HepG2 (cell line): ENCODE measurements around the gene AGRP. TPM values are rescaled to one million over a fixed set of nuclear protein-coding genes. Genes with fewer than 3 reads are reported as not detected.

ENCODE experiments used
- ATAC-seq: fragments of 200-7000 bp; cut with Tn5 transposase; 3 replicates; pipeline ENCODE4 v1.9.1; 2020; ENCODE audit warnings: mild to moderate bottlenecking, moderate library complexity
- BruUV-seq: library from RNA; stranded (reverse); fragments of 400-500 nt; replicated peaks from 2 replicates; lab custom pipeline; 2021; lab: Mats Ljungman, UMichigan
- CTCF ChIA-PET: fragments of 300-600 bp; formaldehyde crosslinking; extraction: SDS; loops from one replicate; lab custom pipeline; 2021; ENCODE audit warnings: low total read pairs, inconsistent platforms, low intra/inter-chr PET ratio; lab: Yijun Ruan, JAX
- POLR2A ChIA-PET: fragments of 350-600 bp; sonication (Branson Sonifier 250); formaldehyde crosslinking; loops from one replicate; lab custom pipeline; 2020; ENCODE audit warnings: antibody characterized with exemption, inconsistent platforms; lab: Yijun Ruan, JAX
- DNase-seq: peaks from one replicate; pipeline ENCODE4 v3.0.0-alpha.2; 2015; ENCODE audit warnings: low spot score
- FAIRE-seq: peaks from 3 replicates; lab custom pipeline; 2011; peaks lifted over from hg19 to GRCh38; lab: Jason Lieb, UNC
- H2AFZ ChIP-seq: one replicate; pipeline ENCODE4 v1.6.1; 2011; ENCODE audit warnings: low read length, inconsistent platforms
- H3K27ac ChIP-seq: fragments of 300-600 bp; 3 replicates; pipeline ENCODE4 v1.8.0; 2011; ENCODE audit warnings: mixed run types, mild to moderate bottlenecking, mixed read lengths, low read length, inconsistent platforms; ENCODE audit not compliant: insufficient read depth; ENCODE audit errors: extremely low read length
- H3K27me3 ChIP-seq, 2 experiments: fragments of 200-600 bp in 1 of 2; 2 replicates in 1 of 2; 3 replicates in 1 of 2; pipeline versions ENCODE4 v1.6.0 to v1.8.0; 2011; ENCODE audit warnings: low read length in 2 of 2, mild to moderate bottlenecking in 2 of 2, moderate library complexity in 2 of 2, inconsistent platforms in 1 of 2; ENCODE audit not compliant: insufficient read depth in 2 of 2, control insufficient read depth in 1 of 2
- H3K36me3 ChIP-seq, 2 experiments: fragments of 200-600 bp in 1 of 2; replicated peaks in 1 of 2; 2 replicates in 1 of 2; 3 replicates in 1 of 2; pipeline versions ENCODE4 v1.5.1 to v1.8.0; 2011; ENCODE audit warnings: low read length in 2 of 2, inconsistent platforms in 1 of 2; ENCODE audit not compliant: insufficient read depth in 2 of 2, control insufficient read depth in 1 of 2
- H3K4me1 ChIP-seq: 2 replicates; pipeline ENCODE4 v1.5.1; 2012; ENCODE audit warnings: low read length, inconsistent platforms; ENCODE audit not compliant: insufficient read depth
- H3K4me2 ChIP-seq: 2 replicates; pipeline ENCODE4 v1.6.0; 2011; ENCODE audit warnings: low read depth, low read length, inconsistent platforms
- H3K4me3 ChIP-seq, 3 experiments: fragments of 200-600 bp in 1 of 3; sonication (generic), shearing (Covaris generic) in 1 of 3; replicated peaks in 1 of 3; 2 replicates each; pipeline ENCODE4 v1.5.1; 2011 to 2016; ENCODE audit warnings: low read length in 3 of 3, inconsistent platforms in 2 of 3, low read depth in 2 of 3, mild to moderate bottlenecking in 2 of 3, control low read depth in 1 of 3, mixed read lengths in 1 of 3; ENCODE audit not compliant: insufficient read depth in 1 of 3
- H3K79me2 ChIP-seq: one replicate; pipeline ENCODE4 v1.6.1; 2011; ENCODE audit warnings: low read length, inconsistent platforms; ENCODE audit not compliant: insufficient read depth
- H3K9ac ChIP-seq: 2 replicates; pipeline ENCODE4 v1.6.0; 2011; ENCODE audit warnings: mild to moderate bottlenecking, low read depth, low read length, inconsistent platforms; ENCODE audit not compliant: insufficient read depth
- H3K9me3 ChIP-seq: 2 replicates; pipeline ENCODE4 v1.5.1; 2012; ENCODE audit warnings: mild to moderate bottlenecking, low read length
- H4K20me1 ChIP-seq: 2 replicates; pipeline ENCODE4 v1.6.0; 2011; ENCODE audit warnings: inconsistent platforms, mild to moderate bottlenecking, low read length, moderate library complexity; ENCODE audit not compliant: insufficient read depth
- EEA1 ChIP-seq: sonication (generic); formaldehyde crosslinking; IDR thresholded peaks from 2 replicates; pipeline ENCODE4 v1.5.1; 2020; ENCODE audit warnings: mild to moderate bottlenecking, missing genetic modification reagents, borderline replicate concordance
- ELF3 ChIP-seq: IDR thresholded peaks from 2 replicates; pipeline ENCODE4 v1.6.1; 2016; ENCODE audit warnings: missing genetic modification reagents, missing compliant biosample characterization
- GTF2F1 ChIP-seq: fragments of 150-350 bp; IDR thresholded peaks from 2 replicates; pipeline ENCODE4 v1.6.1; 2014; ENCODE audit warnings: low read length
- JDP2 ChIP-seq: sonication (generic); formaldehyde crosslinking; IDR thresholded peaks from 2 replicates; pipeline ENCODE4 v1.8.1; 2022; ENCODE audit warnings: missing genetic modification reagents, borderline replicate concordance
- NR2F2 ChIP-seq: IDR thresholded peaks from 2 replicates; pipeline ENCODE4 v1.6.1; 2012; ENCODE audit warnings: low read depth, inconsistent platforms, borderline replicate concordance
- PRPF4 ChIP-seq: fragments of 200-400 bp; formaldehyde crosslinking; IDR thresholded peaks from 2 replicates; pipeline ENCODE4 v1.6.1; 2016; ENCODE audit warnings: low read length, low read depth; ENCODE audit not compliant: poor library complexity, severe bottlenecking
- ZFP37 ChIP-seq: sonication (generic); formaldehyde crosslinking; IDR thresholded peaks from 2 replicates; pipeline ENCODE4 v1.4.0; 2020; ENCODE audit warnings: missing genetic modification reagents, borderline replicate concordance
- ZNF468 ChIP-seq: sonication (generic); formaldehyde crosslinking; IDR thresholded peaks from 2 replicates; pipeline ENCODE4 v1.8.0; 2022; ENCODE audit warnings: mild to moderate bottlenecking, moderate library complexity, missing genetic modification reagents
- WGBS: methylation state at CpG from one replicate; pipeline ENCODE4 v1.1.6; 2017; ENCODE audit warnings: low lambda C conversion rate; 5-methylcytosine and 5-hydroxymethylcytosine counted together
- in situ Hi-C: cut with HindIII; loops from 2 replicates; pipeline ENCODE4 v1.10.0; 2017; ENCODE audit warnings: low pct_unique_long_range_greater_than_20kb; ENCODE audit not compliant: extremely low pct_ligation_motif_present
- intact Hi-C: fragments of 100-400 bp; cut with micrococcal nuclease; formaldehyde crosslinking; loops from one replicate; pipeline ENCODE4 v1.10.0; 2022; ENCODE audit not compliant: unreplicated experiment
- polyA plus RNA-seq, 8 experiments: library from polyadenylated mRNA; depleted of rRNA in 3 of 8; stranded (reverse) in 7 of 8; unstranded in 1 of 8; fragments of >200 nt; fragmentation: Illumina TruSeq in 4 of 8; extraction: Trizol in 4 of 8; gene quantifications; 2 replicates each; pipeline versions ENCODE4 v1.2.1 to v1.2.3, GENCODE V29; 2011 to 2016; ENCODE audit warnings: low read depth in 4 of 8, missing spikeins in 1 of 8, mixed read lengths in 1 of 8; ENCODE audit not compliant: insufficient read depth in 1 of 8
- total RNA-seq, 5 experiments: library from RNA; depleted of rRNA; stranded (reverse); fragments of >200 nt; fragmentation: Illumina TruSeq; extraction: Trizol; gene quantifications; 2 replicates each; pipeline ENCODE4 v1.2.3, GENCODE V29; 2016; ENCODE audit warnings: low read depth in 1 of 5
- TF ChIP-seq, protein P1 (sequence below): sonication (generic); formaldehyde crosslinking; IDR thresholded peaks from 2 replicates; pipeline ENCODE4 v1.8.1; 2023; ENCODE audit warnings: mild to moderate bottlenecking, moderate library complexity, missing genetic modification reagents
- TF ChIP-seq, protein P2 (sequence below): IDR thresholded peaks from 2 replicates; pipeline ENCODE4 v1.6.1; 2016
- TF ChIP-seq, protein P3 (sequence below): fragments of 450-650 bp; IDR thresholded peaks from 2 replicates; pipeline ENCODE4 v1.6.1; 2017; ENCODE audit warnings: mild to moderate bottlenecking
- TF ChIP-seq, protein P4 (sequence below): sonication (generic); formaldehyde crosslinking; IDR thresholded peaks from 2 replicates; pipeline ENCODE4 v1.4.0; 2020; ENCODE audit warnings: missing genetic modification reagents
- TF ChIP-seq, protein P5 (sequence below): IDR thresholded peaks from 2 replicates; pipeline ENCODE4 v1.6.1; 2016; ENCODE audit warnings: mild to moderate bottlenecking, missing biosample characterization, missing genetic modification reagents

Gene AGRP
- total and polyA plus RNA-seq, 2 of the 13 experiments (the other 11 are each of a cell fraction or from before 2014, with no cell fraction given), result not detected

DNA sequence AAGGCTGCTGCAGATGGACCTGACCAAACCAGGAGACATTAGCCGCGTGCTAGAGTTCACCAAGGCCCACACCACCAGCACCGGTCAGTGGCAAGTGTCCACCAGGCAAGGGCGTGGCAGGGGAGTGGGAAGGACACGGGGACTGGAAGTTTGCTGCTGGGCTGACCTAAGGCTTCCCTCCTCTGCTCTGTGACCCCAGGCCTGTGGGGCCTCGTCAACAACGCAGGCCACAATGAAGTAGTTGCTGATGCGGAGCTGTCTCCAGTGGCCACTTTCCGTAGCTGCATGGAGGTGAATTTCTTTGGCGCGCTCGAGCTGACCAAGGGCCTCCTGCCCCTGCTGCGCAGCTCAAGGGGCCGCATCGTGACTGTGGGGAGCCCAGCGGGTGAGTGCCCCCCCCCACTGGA, 47.6 kb downstream of the AGRP start (continued):
- TF ChIP-seq, protein P1, sequence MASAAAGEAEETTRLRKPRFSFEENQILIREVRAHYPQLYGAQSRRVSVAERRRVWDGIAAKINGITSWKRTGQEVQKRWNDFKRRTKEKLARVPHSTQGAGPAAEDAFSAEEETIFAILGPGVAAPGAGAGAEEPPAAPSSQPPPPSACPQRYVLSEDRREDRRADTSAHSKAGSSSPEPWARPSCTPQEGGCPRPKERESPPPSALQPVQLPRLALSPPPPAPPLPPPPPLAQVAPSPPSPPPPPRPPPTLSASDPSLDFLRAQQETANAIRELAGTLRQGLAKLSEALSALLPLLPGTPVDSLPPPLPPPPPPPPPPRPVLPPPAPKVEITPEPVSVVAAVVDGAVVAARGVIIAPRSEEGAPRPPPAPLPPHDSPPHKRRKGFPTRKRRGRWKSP (CRISPR knock-in tag), result no peak

DNA sequence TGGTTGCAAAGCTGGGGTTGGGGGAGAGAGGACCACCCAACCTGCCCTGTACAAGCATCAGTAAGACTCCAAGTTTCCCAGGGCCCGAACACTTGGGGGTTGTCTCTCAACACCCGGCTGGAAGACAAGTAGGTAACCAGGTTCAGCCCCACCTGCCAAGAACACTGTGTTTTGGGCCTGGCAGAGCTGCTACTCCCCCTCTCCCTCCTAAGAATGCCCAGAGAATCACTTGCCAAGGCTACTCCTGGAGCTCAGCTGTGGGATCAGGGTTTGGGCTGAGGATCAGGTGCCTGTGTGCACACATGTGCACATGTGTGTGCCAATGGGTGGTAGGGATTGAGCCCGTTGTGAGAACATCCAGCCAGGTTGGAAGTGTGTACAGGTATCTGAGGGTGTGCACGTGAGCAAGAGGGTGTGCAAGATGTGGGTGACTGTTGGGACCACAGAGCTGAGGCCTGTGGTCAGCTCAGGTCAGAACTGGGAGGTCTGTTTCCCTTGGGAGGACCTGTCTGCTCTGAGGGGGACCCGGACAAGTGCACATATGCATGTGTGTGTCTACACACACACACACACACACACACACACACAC, 50.1 kb downstream of the AGRP start:
- no TSS peak for BruUV-seq
- 93% methylated on average over 5 of the region's 5 CpGs for WGBS
- Histone ChIP-seq H4K20me1 (no peaks in the 10 kb centered on the region), H3K9ac (no peak overlapping the region), H3K36me3 (peaks cover 2 to 8% of the 10 kb centered on the region in 2 experiments; a peak in 2 of 5 replicates), H3K27ac (no peak overlapping the region), H3K4me2 (peak overlapping the region; percentile 99; the same call in 1 of the 2 replicates), H3K4me1 (peaks cover 46% of the 10 kb centered on the region), H3K79me2 (no peaks in the 10 kb centered on the region), H3K27me3 (no peaks in the 10 kb centered on the region; a peak in 1 of 5 replicates), H3K4me3 (no peak overlapping the region), H3K9me3 (no peaks in the 10 kb centered on the region), H2AFZ (no peak overlapping the region)
- ATAC-seq, result no peak
- FAIRE-seq, result no peak
- intact Hi-C loops, result no loop called here
- TF ChIP-seq EEA1 (CRISPR knock-in tag), result no peak
- TF ChIP-seq NR2F2, result no peak
- no peak for TF ChIP-seq GTF2F1
- TF ChIP-seq ELF3, result no peak
- TF ChIP-seq ZNF468, result no peak
- no peak for TF ChIP-seq ZFP37 (CRISPR knock-in tag)
- TF ChIP-seq JDP2 (CRISPR knock-in tag), result no peak
- no peak for TF ChIP-seq PRPF4
- TF ChIP-seq, protein P2, sequence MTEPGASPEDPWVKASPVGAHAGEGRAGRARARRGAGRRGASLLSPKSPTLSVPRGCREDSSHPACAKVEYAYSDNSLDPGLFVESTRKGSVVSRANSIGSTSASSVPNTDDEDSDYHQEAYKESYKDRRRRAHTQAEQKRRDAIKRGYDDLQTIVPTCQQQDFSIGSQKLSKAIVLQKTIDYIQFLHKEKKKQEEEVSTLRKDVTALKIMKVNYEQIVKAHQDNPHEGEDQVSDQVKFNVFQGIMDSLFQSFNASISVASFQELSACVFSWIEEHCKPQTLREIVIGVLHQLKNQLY (CRISPR knock-in tag), result no peak
- TF ChIP-seq, protein P3, sequence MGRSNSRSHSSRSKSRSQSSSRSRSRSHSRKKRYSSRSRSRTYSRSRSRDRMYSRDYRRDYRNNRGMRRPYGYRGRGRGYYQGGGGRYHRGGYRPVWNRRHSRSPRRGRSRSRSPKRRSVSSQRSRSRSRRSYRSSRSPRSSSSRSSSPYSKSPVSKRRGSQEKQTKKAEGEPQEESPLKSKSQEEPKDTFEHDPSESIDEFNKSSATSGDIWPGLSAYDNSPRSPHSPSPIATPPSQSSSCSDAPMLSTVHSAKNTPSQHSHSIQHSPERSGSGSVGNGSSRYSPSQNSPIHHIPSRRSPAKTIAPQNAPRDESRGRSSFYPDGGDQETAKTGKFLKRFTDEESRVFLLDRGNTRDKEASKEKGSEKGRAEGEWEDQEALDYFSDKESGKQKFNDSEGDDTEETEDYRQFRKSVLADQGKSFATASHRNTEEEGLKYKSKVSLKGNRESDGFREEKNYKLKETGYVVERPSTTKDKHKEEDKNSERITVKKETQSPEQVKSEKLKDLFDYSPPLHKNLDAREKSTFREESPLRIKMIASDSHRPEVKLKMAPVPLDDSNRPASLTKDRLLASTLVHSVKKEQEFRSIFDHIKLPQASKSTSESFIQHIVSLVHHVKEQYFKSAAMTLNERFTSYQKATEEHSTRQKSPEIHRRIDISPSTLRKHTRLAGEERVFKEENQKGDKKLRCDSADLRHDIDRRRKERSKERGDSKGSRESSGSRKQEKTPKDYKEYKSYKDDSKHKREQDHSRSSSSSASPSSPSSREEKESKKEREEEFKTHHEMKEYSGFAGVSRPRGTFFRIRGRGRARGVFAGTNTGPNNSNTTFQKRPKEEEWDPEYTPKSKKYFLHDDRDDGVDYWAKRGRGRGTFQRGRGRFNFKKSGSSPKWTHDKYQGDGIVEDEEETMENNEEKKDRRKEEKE, result no peak
- TF ChIP-seq, protein P4, sequence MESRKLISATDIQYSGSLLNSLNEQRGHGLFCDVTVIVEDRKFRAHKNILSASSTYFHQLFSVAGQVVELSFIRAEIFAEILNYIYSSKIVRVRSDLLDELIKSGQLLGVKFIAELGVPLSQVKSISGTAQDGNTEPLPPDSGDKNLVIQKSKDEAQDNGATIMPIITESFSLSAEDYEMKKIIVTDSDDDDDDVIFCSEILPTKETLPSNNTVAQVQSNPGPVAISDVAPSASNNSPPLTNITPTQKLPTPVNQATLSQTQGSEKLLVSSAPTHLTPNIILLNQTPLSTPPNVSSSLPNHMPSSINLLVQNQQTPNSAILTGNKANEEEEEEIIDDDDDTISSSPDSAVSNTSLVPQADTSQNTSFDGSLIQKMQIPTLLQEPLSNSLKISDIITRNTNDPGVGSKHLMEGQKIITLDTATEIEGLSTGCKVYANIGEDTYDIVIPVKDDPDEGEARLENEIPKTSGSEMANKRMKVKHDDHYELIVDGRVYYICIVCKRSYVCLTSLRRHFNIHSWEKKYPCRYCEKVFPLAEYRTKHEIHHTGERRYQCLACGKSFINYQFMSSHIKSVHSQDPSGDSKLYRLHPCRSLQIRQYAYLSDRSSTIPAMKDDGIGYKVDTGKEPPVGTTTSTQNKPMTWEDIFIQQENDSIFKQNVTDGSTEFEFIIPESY, result no peak
- TF ChIP-seq, protein P5, sequence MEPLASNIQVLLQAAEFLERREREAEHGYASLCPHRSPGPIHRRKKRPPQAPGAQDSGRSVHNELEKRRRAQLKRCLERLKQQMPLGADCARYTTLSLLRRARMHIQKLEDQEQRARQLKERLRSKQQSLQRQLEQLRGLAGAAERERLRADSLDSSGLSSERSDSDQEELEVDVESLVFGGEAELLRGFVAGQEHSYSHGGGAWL (CRISPR knock-in tag), result no peak
- in situ Hi-C loops, result loop anchor here (5.0 kb wide), 1 partner anchor 34 kb away; no protein-coding TSS in a partner anchor
- CTCF ChIA-PET, result no interaction called here
- no peak for DNase-seq
- POLR2A ChIA-PET, result interaction anchor here (5.5 kb wide), 1 partner anchor 13 kb away, joined by 182 read pairs; no protein-coding TSS in a partner anchor
